Lower leg skin (tissue), 4 donors: ENCODE measurements around the gene RNLS. TPM values are rescaled to one million over a fixed set of nuclear protein-coding genes. Genes with fewer than 3 reads are reported as not detected.

Experiments used
- DNase-seq, 2 donors: peaks; one replicate each; pipeline ENCODE4 v3.0.0-alpha.2; 2019; ENCODE audit warnings: low spot score in 2 of 2
- H3K4me3 ChIP-seq: fragments of 200-600 bp; sonication (generic); 2 replicates; pipeline ENCODE4 v1.5.1; 2017; ENCODE audit warnings: mild to moderate bottlenecking, low read depth; ENCODE audit not compliant: poor library complexity, severe bottlenecking
- CTCF ChIP-seq, 3 donors: fragments of 450-650 bp; IDR thresholded peaks; one replicate each; pipeline ENCODE4 v1.5.1; 2016; ENCODE audit warnings: antibody characterized with exemption in 3 of 3, mild to moderate bottlenecking in 3 of 3, moderate library complexity in 2 of 3
- POLR2A ChIP-seq, 2 donors: fragments of 450-650 bp; IDR thresholded peaks; one replicate each; pipeline ENCODE4 v1.6.1; 2016 to 2017; ENCODE audit warnings: antibody characterized with exemption in 2 of 2, mild to moderate bottlenecking in 1 of 2, moderate library complexity in 1 of 2
- WGBS, 2 donors: methylation state at CpG; one replicate each; pipeline ENCODE4 v1.1.5; 2018; 5-methylcytosine and 5-hydroxymethylcytosine counted together
- intact Hi-C: fragments of 100-400 bp; cut with DNase I; formaldehyde crosslinking; loops from one replicate; pipeline ENCODE4 v1.15.0; 2023; ENCODE audit warnings: low total_unique reads
- total RNA-seq, 4 donors: library from RNA; depleted of rRNA; stranded (reverse); fragments of >200 nt; gene quantifications; one replicate each; pipeline ENCODE4 v1.1.0, GENCODE V29; 2016

The RNLS gene
- total RNA-seq, 4 donors from 2014 or later, result 6.8 to 18.3 (median 10.9) TPM

GRCh38 chr10:88389456-88389855, 193.7 kb downstream of the RNLS start:
- WGBS, 2 donors, result 2% methylated on average over 3 of the region's 3 CpGs
- intact Hi-C loops, result loop anchor here (10.0 kb wide), 2 partner anchors 275 to 525 kb away; partner anchors contain the start of genes KLLN and PTEN
- TF ChIP-seq CTCF (IDR thresholded peaks at IDR 0.05), result no peak
- TF ChIP-seq POLR2A (IDR thresholded peaks at IDR 0.05), result no peak
- no peak overlapping the region for H3K4me3 ChIP-seq
- DNase-seq, result peak in 1 of 2 donors; percentile 55

- H3K4me3 ChIP-seq, result no peak overlapping the region
- intact Hi-C loops, result loop anchor here (10.0 kb wide), 2 partner anchors 274 to 524 kb away; partner anchors contain the start of genes KLLN and PTEN
- DNase-seq, result no peak
- TF ChIP-seq POLR2A (IDR thresholded peaks at IDR 0.05), result no peak
- no peak for TF ChIP-seq CTCF (IDR thresholded peaks at IDR 0.05)
These were observed 194.8 kb downstream of the RNLS start for GRCh38 chr10:88388324-88388723.

- no peak overlapping the region for H3K4me3 ChIP-seq
- WGBS, 2 donors, result 35 to 38% methylated on average over 6 of the region's 6 CpGs
- no peak for TF ChIP-seq POLR2A (IDR thresholded peaks at IDR 0.05)
- no peak for TF ChIP-seq CTCF (IDR thresholded peaks at IDR 0.05)
- intact Hi-C loops, result loop anchor here (10.0 kb wide), 2 partner anchors 272 to 522 kb away; partner anchors contain the start of genes KLLN and PTEN
- DNase-seq, result no peak
These were observed 196.0 kb downstream of the RNLS start for GRCh38 chr10:88386821-88387773.

GRCh38 chr10:88386204-88386788, 196.8 kb downstream of the RNLS start:
- 18 to 20% methylated on average over 3 of the region's 3 CpGs for WGBS, 2 donors
- TF ChIP-seq CTCF (IDR thresholded peaks at IDR 0.05) (no peak), POLR2A (IDR thresholded peaks at IDR 0.05) (no peak)
- intact Hi-C loops, result loop anchor here (10.0 kb wide), 2 partner anchors 271 to 521 kb away; partner anchors contain the start of genes KLLN and PTEN
- no peak overlapping the region for H3K4me3 ChIP-seq
- DNase-seq, result no peak

- peak; percentile 35 to 85 for DNase-seq
- no peak overlapping the region for H3K4me3 ChIP-seq
- intact Hi-C loops, result loop anchor here (10.0 kb wide), 2 partner anchors 271 to 521 kb away; partner anchors contain the start of genes KLLN and PTEN
- TF ChIP-seq POLR2A (IDR thresholded peaks at IDR 0.05), result no peak
- no peak for TF ChIP-seq CTCF (IDR thresholded peaks at IDR 0.05)
- WGBS, 2 donors, result 36 to 38% methylated on average over 11 of the region's 11 CpGs
These were observed 197.4 kb downstream of the RNLS start for GRCh38 chr10:88385601-88386203.
